SK-N-MC (cell line): Measurements from ENCODE around the gene ALOXE3.

Experiments
- DNase-seq: peaks from one replicate; pipeline ENCODE4 v3.0.0-alpha.2; 2011; ENCODE audit warnings: low read depth, low spot score
- H3K27ac ChIP-seq: fragments of 200-600 bp; sonication (generic); 2 replicates; pipeline ENCODE4 v1.5.1; 2016; ENCODE audit warnings: mixed run types
- H3K36me3 ChIP-seq: fragments of 200-600 bp; sonication (generic); 2 replicates; pipeline ENCODE4 v1.6.1; 2017; ENCODE audit warnings: antibody characterized with exemption, low read length, mixed read lengths; ENCODE audit not compliant: insufficient read depth
- H3K4me3 ChIP-seq: fragments of 200-600 bp; sonication (generic); 2 replicates; pipeline ENCODE4 v1.5.1; 2016
- H3K9ac ChIP-seq: fragments of 200-600 bp; sonication (generic); 2 replicates; pipeline ENCODE4 v1.8.0; 2017; ENCODE audit warnings: mixed run types, mixed read lengths; ENCODE audit not compliant: insufficient read length
- H3K9me3 ChIP-seq: fragments of 200-600 bp; sonication (generic); 2 replicates; pipeline ENCODE4 v1.6.1; 2017; ENCODE audit warnings: low read depth, mild to moderate bottlenecking, antibody characterized with exemption, low read length, moderate library complexity, mixed read lengths
- EZH2 ChIP-seq: fragments of 200-600 bp; sonication (generic); IDR thresholded peaks from one replicate; pipeline ENCODE4 v1.6.1; 2017; ENCODE audit warnings: antibody characterized with exemption
- FOXP2 ChIP-seq: optimal IDR thresholded peaks from 2 replicates; pipeline ENCODE3; 2011; ENCODE audit warnings: mild to moderate bottlenecking, moderate library complexity; ENCODE audit not compliant: insufficient read depth; ENCODE audit errors: extremely low read length, control extremely low read depth
- POLR2AphosphoS5 ChIP-seq: IDR thresholded peaks from 2 replicates; pipeline ENCODE4 v1.6.1; 2012; ENCODE audit warnings: mild to moderate bottlenecking, low read depth, low read length, borderline replicate concordance

The ALOXE3 gene

GRCh38 chr17:8161289-8162232 is 43.2 kb upstream of the ALOXE3 start:
- Histone ChIP-seq H3K9me3 (no peaks in the 10 kb centered on the region), H3K4me3 (peak overlapping the region; percentile 95), H3K9ac (peak overlapping the region; percentile 97), H3K27ac (peak overlapping the region; percentile 51), H3K36me3 (peaks cover 13% of the 10 kb centered on the region; the same call in 1 of the 2 replicates)
- TF ChIP-seq EZH2 (no peak), FOXP2 (no peak), POLR2AphosphoS5 (no peak)
- DNase-seq: no peak

- Histone ChIP-seq H3K9me3 (no peaks in the 10 kb centered on the region), H3K36me3 (peaks cover 13% of the 10 kb centered on the region; the same call in 1 of the 2 replicates), H3K4me3 (no peak overlapping the region), H3K27ac (peak overlapping the region; percentile 51), H3K9ac (no peak overlapping the region)
- DNase-seq: no peak
- no peak for TF ChIP-seq FOXP2
- no peak for TF ChIP-seq EZH2
- TF ChIP-seq POLR2AphosphoS5: no peak
These were observed 42.5 kb upstream of the ALOXE3 start for GRCh38 chr17:8160741-8161221.

- Histone ChIP-seq H3K4me3 (no peak overlapping the region), H3K9ac (no peak overlapping the region), H3K36me3 (peaks cover 13% of the 10 kb centered on the region; the same call in 1 of the 2 replicates), H3K27ac (no peak overlapping the region), H3K9me3 (no peaks in the 10 kb centered on the region)
- no peak for DNase-seq
- TF ChIP-seq POLR2AphosphoS5: no peak
- no peak for TF ChIP-seq FOXP2
- no peak for TF ChIP-seq EZH2
These were observed 41.9 kb upstream of the ALOXE3 start for GRCh38 chr17:8160224-8160577.

- H3K9me3 ChIP-seq: no peaks in the 10 kb centered on the region
- DNase-seq: no peak
- no peak overlapping the region for H3K4me3 ChIP-seq
- H3K27ac ChIP-seq: no peak overlapping the region
- no peak for TF ChIP-seq EZH2
- TF ChIP-seq FOXP2: no peak
- TF ChIP-seq POLR2AphosphoS5: no peak
- peaks cover 13% of the 10 kb centered on the region; the same call in 1 of the 2 replicates for H3K36me3 ChIP-seq
- H3K9ac ChIP-seq: no peak overlapping the region
These were observed 41.3 kb upstream of the ALOXE3 start for GRCh38 chr17:8159459-8160223.

- no peak overlapping the region for H3K4me3 ChIP-seq
These were observed 40.7 kb upstream of the ALOXE3 start for GRCh38 chr17:8159032-8159400.

GRCh38 chr17:8158267-8159031 is 40.1 kb upstream of the ALOXE3 start:
- 0 out of 2 replicates have a peak overlapping the region, but pooled peaks have one; percentile 7 for H3K27ac ChIP-seq
- no peak overlapping the region for H3K9ac ChIP-seq
- H3K9me3 ChIP-seq: no peaks in the 10 kb centered on the region
- TF ChIP-seq FOXP2: no peak
- no peak for TF ChIP-seq EZH2
- no peak for TF ChIP-seq POLR2AphosphoS5
- H3K36me3 ChIP-seq: peaks cover 13% of the 10 kb centered on the region; the same call in 1 of the 2 replicates
- no peak for DNase-seq
- H3K4me3 ChIP-seq: no peak overlapping the region

More at GRCh38 chr17:8159032-8159400, 40.7 kb upstream of the ALOXE3 start:
- H3K27ac ChIP-seq: no peak overlapping the region
- H3K9ac ChIP-seq: no peak overlapping the region
- peaks cover 13% of the 10 kb centered on the region; the same call in 1 of the 2 replicates for H3K36me3 ChIP-seq
- DNase-seq: no peak
- TF ChIP-seq EZH2 (no peak), POLR2AphosphoS5 (no peak), FOXP2 (no peak)
- no peaks in the 10 kb centered on the region for H3K9me3 ChIP-seq

GRCh38 chr17:8156246-8156992 is 38.1 kb upstream of the ALOXE3 start:
- DNase-seq: peak; percentile 97
- Histone ChIP-seq H3K9ac (peak overlapping the region; percentile 89), H3K27ac (peak overlapping the region; percentile 91), H3K36me3 (peaks cover 13% of the 10 kb centered on the region; the same call in 1 of the 2 replicates), H3K4me3 (peak overlapping the region; percentile 81), H3K9me3 (no peaks in the 10 kb centered on the region)
- TF ChIP-seq FOXP2 (no peak), EZH2 (no peak), POLR2AphosphoS5 (peak; percentile 70; the same call in 1 of the 2 replicates)
